Caco-2 (cell line): ENCODE measurements around the gene GBP2. TPM values are rescaled to one million over a fixed set of nuclear protein-coding genes. Genes with fewer than 3 reads are reported as not detected.

Source experiments
- BruUV-seq: library from RNA; stranded (reverse); fragments of 400-500 nt; replicated peaks from 2 replicates; lab custom pipeline; 2021; lab: Mats Ljungman, UMichigan
- CTCF ChIA-PET: fragments of 300-600 bp; sonication (Branson Sonifier 250); formaldehyde crosslinking; loops from one replicate; lab custom pipeline; 2022; ENCODE audit warnings: antibody characterized with exemption; lab: Charles Lee
- POLR2A ChIA-PET: fragments of 300-600 bp; sonication (Branson Sonifier 250); formaldehyde crosslinking; loops from one replicate; lab custom pipeline; 2022; ENCODE audit warnings: antibody characterized with exemption; lab: Charles Lee
- DNase-seq, 2 experiments: peaks; one replicate each; pipeline versions ENCODE4 v3.0.0 to v3.0.0-alpha.2; 2020 to 2022
- H3K27me3 ChIP-seq: replicated peaks from 2 replicates; pipeline ENCODE4 v1.6.0; 2011; ENCODE audit warnings: low read length; ENCODE audit not compliant: control insufficient read depth, insufficient read depth
- H3K36me3 ChIP-seq: 2 replicates; pipeline ENCODE4 v1.5.1; 2011; ENCODE audit warnings: low read length; ENCODE audit not compliant: control insufficient read depth, insufficient read depth
- H3K4me1 ChIP-seq: fragments of 250-450 bp; sonication (Bioruptor Pico); 2 replicates; pipeline ENCODE4 v1.5.1; 2020; ENCODE audit warnings: mild to moderate bottlenecking
- H3K4me3 ChIP-seq: 2 replicates; pipeline ENCODE4 v1.5.1; 2011; ENCODE audit warnings: low read depth, mild to moderate bottlenecking, control low read depth, low read length
- H3K9me3 ChIP-seq: fragments of 250-450 bp; sonication (Bioruptor Pico); 2 replicates; pipeline ENCODE4 v1.5.1; 2020; ENCODE audit warnings: mild to moderate bottlenecking, moderate library complexity
- H3K27ac Mint-ChIP-seq: one replicate; pipeline ENCODE4 v1.8.0; 2022; ENCODE audit warnings: mixed read lengths; ENCODE audit not compliant: unreplicated experiment
- H3K27me3 Mint-ChIP-seq: one replicate; pipeline ENCODE4 v1.8.0; 2022; ENCODE audit warnings: mixed read lengths; ENCODE audit not compliant: insufficient read depth, unreplicated experiment
- H3K36me3 Mint-ChIP-seq: one replicate; pipeline ENCODE4 v1.8.0; 2022; ENCODE audit warnings: mild to moderate bottlenecking, mixed read lengths; ENCODE audit not compliant: insufficient read depth, unreplicated experiment
- H3K4me1 Mint-ChIP-seq: one replicate; pipeline ENCODE4 v1.8.0; 2022; ENCODE audit warnings: low read depth, mixed read lengths; ENCODE audit not compliant: unreplicated experiment
- H3K4me3 Mint-ChIP-seq: one replicate; pipeline ENCODE4 v1.8.0; 2022; ENCODE audit warnings: mild to moderate bottlenecking, moderate library complexity, mixed read lengths; ENCODE audit not compliant: unreplicated experiment
- H3K9me3 Mint-ChIP-seq: one replicate; pipeline ENCODE4 v1.8.0; 2022; ENCODE audit warnings: mixed read lengths; ENCODE audit not compliant: unreplicated experiment
- CTCF ChIP-seq, 2 experiments: fragments of 200-600 bp in 1 of 2; IDR thresholded peaks; 1 replicate in 1 of 2; 2 replicates in 1 of 2; pipeline versions ENCODE4 v1.5.1 to v1.8.0; 2011 to 2022; ENCODE audit warnings: antibody characterized with exemption in 1 of 2, control low read depth in 1 of 2, inconsistent platforms in 1 of 2, low read depth in 1 of 2, low read length in 1 of 2, mild to moderate bottlenecking in 1 of 2, moderate library complexity in 1 of 2; ENCODE audit not compliant: insufficient read depth in 1 of 2, severe bottlenecking in 1 of 2, unreplicated experiment in 1 of 2
- intact Hi-C: fragments of 100-400 bp; cut with micrococcal nuclease; formaldehyde crosslinking; loops from one replicate; pipeline ENCODE4 v1.10.0; 2022; ENCODE audit not compliant: unreplicated experiment
- total RNA-seq: library from RNA; stranded (reverse); gene quantifications from 2 replicates; pipeline ENCODE4 v1.2.3, GENCODE V29; 2022

Gene GBP2
- total RNA-seq, 1 experiment from 2014 or later = 0.23 TPM

- ChIA-PET POLR2A (no interaction called here), CTCF (no interaction called here)
- Mint-ChIP-seq H3K9me3 (no peaks in the 10 kb centered on the region), H3K4me1 (no peaks in the 10 kb centered on the region), H3K27me3 (peaks cover 6% of the 10 kb centered on the region), H3K36me3 (no peaks in the 10 kb centered on the region), H3K27ac (no peak overlapping the region), H3K4me3 (no peak overlapping the region)
- no peaks in the 10 kb centered on the region for H3K36me3 ChIP-seq
- BruUV-seq = no TSS peak
- H3K4me1 ChIP-seq = no peaks in the 10 kb centered on the region
- H3K27me3 ChIP-seq = no peaks in the 10 kb centered on the region
- no peak overlapping the region for H3K4me3 ChIP-seq
- H3K9me3 ChIP-seq = no peaks in the 10 kb centered on the region
- DNase-seq = no peak
- intact Hi-C loops = no loop called here
- TF ChIP-seq CTCF (IDR thresholded peaks at IDR 0.05; ENCODE audit: insufficient read depth in 1 of 2, low read depth in 1 of 2, low read length in 1 of 2, severe bottlenecking in 1 of 2, unreplicated experiment in 1 of 2) = no peak
Observed at GRCh38 chr1:89112871-89113613, 12.9 kb downstream of the GBP2 start.

- no peak for TF ChIP-seq CTCF (IDR thresholded peaks at IDR 0.05; ENCODE audit: insufficient read depth in 1 of 2, low read depth in 1 of 2, low read length in 1 of 2, severe bottlenecking in 1 of 2, unreplicated experiment in 1 of 2)
- Mint-ChIP-seq H3K4me3 (no peak overlapping the region), H3K9me3 (no peaks in the 10 kb centered on the region), H3K27ac (no peak overlapping the region), H3K27me3 (no peaks in the 10 kb centered on the region), H3K36me3 (no peaks in the 10 kb centered on the region), H3K4me1 (no peaks in the 10 kb centered on the region)
- no TSS peak for BruUV-seq
- H3K27me3 ChIP-seq = no peaks in the 10 kb centered on the region
- CTCF ChIA-PET = no interaction called here
- intact Hi-C loops = no loop called here
- no peak overlapping the region for H3K4me3 ChIP-seq
- H3K36me3 ChIP-seq = no peaks in the 10 kb centered on the region
- no peaks in the 10 kb centered on the region for H3K9me3 ChIP-seq
- DNase-seq = no peak
- no peaks in the 10 kb centered on the region for H3K4me1 ChIP-seq
- POLR2A ChIA-PET = no interaction called here
Observed at GRCh38 chr1:89104687-89105086, 21.2 kb downstream of the GBP2 start.

- no peak for TF ChIP-seq CTCF (IDR thresholded peaks at IDR 0.05; ENCODE audit: insufficient read depth in 1 of 2, low read depth in 1 of 2, low read length in 1 of 2, severe bottlenecking in 1 of 2, unreplicated experiment in 1 of 2)
- H3K36me3 Mint-ChIP-seq = no peaks in the 10 kb centered on the region
- H3K27me3 Mint-ChIP-seq = no peaks in the 10 kb centered on the region
- CTCF ChIA-PET = no interaction called here
- no peaks in the 10 kb centered on the region for H3K9me3 Mint-ChIP-seq
- no peaks in the 10 kb centered on the region for H3K36me3 ChIP-seq
- H3K9me3 ChIP-seq = no peaks in the 10 kb centered on the region
- H3K4me1 Mint-ChIP-seq = no peaks in the 10 kb centered on the region
- no TSS peak for BruUV-seq
- no peak for DNase-seq
- no peaks in the 10 kb centered on the region for H3K27me3 ChIP-seq
- POLR2A ChIA-PET = no interaction called here
- H3K4me3 ChIP-seq = no peak overlapping the region
- intact Hi-C loops = no loop called here
- no peaks in the 10 kb centered on the region for H3K4me1 ChIP-seq
- no peak overlapping the region for H3K27ac Mint-ChIP-seq
- H3K4me3 Mint-ChIP-seq = no peak overlapping the region
Observed at GRCh38 chr1:89104147-89104546, 21.8 kb downstream of the GBP2 start.
